ENCODE measurements around the gene WDR20. TPM values are rescaled to one million over a fixed set of nuclear protein-coding genes. Genes with fewer than 3 reads are reported as not detected.
A peak's percentile ranks its signal among the peaks of the same experiment; 100 is the strongest.
"Not testable (repeated sequence)": the region's sequence is repeated elsewhere in the genome, so short reads cannot be mapped to it uniquely, and the experiment has no call there.

Gene WDR20
- total RNA-seq, 1 experiment from 2014 or later, result 17.5 TPM

DNA sequence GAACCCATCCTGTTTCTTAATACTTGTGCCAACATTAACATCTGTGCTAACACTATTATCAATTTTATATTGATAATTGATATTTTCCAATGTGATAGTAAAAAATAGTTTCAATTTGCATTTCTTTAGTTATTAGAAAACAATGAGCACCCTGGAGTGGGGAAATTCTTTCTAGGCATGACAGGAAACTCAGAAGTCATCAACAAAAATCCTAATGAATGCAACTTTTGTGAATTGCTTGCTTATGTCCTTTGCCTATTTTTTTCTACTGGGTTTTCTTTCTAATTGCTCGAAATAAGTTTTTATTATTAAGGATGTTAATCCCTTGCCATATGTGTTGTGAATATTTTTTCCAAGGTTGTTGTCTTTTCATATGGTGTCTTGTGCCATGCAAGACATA is 18.1 kb upstream of the WDR20 start:
- DNase-seq (ENCODE audit: low read depth, low spot score), result peak; percentile 49
- in situ Hi-C loops (cut with HindIII; ENCODE audit: low pct_unique_long_range_greater_than_20kb, low sequenced_read_pairs), result no loop called here

DNA sequence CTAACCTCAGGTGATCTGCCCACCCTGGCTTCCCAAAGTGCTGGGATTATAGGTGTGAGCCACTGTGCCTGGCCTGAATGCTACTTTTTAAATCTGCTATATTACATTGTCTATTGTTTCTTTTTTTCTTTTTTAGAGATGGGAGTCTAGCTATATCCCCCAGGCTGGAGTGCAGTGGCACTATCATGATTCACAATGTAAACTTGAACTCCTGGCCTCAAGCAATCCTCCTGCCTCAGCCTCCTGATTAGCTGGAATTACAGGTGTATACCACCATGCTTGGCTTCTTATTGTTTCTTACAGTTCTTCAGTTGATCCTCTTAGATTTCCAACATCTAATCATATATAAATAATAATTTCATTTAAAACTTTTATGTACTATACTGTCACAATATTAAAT is 15.3 kb upstream of the WDR20 start:
- in situ Hi-C loops (cut with HindIII; ENCODE audit: low pct_unique_long_range_greater_than_20kb, low sequenced_read_pairs), result no loop called here
- no peak for DNase-seq (ENCODE audit: low read depth, low spot score)

DNA sequence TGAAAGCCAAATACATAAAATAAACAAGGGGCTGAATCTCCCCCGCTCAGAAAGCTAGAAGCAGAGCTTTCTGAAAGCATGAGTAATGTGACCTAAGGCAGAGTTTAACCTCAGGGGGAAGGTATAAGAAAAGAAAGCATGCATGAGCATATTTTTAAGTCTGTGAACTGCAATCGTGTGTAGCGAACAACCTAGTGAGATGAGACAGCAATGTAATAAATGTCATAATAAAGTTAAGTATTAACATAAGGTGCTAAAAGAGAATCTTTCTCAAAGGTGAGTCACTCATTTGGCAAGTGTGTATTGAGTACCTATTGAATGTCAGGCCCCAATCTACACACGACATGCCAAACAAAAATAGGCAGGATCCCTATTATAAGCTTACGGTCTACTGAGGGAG is 14.2 kb upstream of the WDR20 start:
- no peak for DNase-seq (ENCODE audit: low read depth, low spot score)
- in situ Hi-C loops (cut with HindIII; ENCODE audit: low pct_unique_long_range_greater_than_20kb, low sequenced_read_pairs), result no loop called here

DNA sequence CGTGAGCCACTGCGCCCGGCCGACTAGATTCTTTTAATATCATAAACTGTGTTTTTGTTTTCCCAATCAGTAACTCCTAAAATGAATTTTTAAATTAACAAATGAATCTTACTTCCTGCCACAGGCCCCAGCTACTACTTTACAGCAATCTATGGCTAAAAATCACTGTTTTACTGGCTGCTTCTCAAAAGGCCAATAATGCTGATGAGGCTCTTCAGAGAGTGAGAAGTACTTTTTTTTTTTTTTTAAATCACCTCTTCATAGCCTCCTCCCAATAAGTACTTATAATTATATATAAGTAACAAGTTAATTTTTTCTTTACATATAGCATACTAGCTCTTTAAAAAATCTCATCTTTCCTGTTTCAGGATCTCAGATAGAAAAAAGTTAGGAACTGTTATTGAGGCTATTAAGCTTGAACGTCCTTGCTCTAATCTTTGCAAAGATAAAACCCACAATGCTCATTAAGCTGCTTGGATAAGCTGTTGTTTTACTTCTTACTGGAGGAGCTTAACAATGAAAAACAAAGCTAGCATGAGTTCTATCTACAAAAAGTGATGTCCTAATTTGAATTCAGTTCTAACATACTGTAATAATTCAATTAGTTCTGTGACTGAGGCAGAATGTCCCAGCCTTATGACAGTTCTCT is 12.8 kb upstream of the WDR20 start:
- in situ Hi-C loops (cut with HindIII; ENCODE audit: low pct_unique_long_range_greater_than_20kb, low sequenced_read_pairs), result no loop called here

DNA sequence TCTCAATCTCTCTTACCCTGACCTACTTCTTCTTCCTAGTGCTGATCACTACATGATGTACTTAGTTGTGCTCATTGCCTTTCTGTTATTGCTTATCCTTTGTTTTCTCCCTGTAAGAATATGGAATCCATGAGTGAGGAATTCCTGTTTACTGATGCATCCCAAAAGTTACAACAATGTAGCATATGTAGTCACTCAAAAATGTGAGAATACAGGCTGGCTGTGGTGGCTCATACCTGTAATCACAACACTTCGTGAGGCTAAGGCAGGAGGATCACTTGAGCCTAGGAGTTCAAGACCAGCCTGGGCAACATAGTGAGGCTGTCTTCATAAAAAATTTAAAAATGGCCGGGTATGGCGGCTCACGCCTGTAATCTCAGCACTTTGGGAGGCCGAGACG is 8.0 kb upstream of the WDR20 start:
- DNase-seq (ENCODE audit: low read depth, low spot score), result no peak
- in situ Hi-C loops (cut with HindIII; ENCODE audit: low pct_unique_long_range_greater_than_20kb, low sequenced_read_pairs), result no loop called here

More for the DNA sequence above, 12.8 kb upstream of the WDR20 start:
- no peak for DNase-seq (ENCODE audit: low read depth, low spot score)

DNA sequence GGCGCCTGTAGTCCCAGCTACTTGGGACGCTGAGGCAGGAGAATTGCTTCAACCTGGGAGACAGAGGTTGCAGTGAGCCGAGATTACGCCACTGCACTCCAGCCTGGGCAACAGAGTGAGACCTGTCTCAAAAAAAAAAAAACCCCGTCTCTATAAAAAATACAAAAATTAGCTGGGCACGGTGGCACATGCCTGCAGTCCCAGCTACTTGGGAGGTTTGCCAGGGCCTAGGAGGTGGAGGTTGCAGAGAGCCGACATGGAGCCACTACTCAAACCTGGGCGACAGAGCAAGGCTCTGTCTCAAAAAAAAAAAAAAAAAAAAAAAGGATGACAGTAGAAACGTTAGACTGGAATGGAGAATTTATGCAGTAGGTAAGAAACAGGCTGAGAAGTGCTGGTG is 5.7 kb upstream of the WDR20 start:
- DNase-seq (ENCODE audit: low read depth, low spot score); in situ Hi-C loops (cut with HindIII; ENCODE audit: low pct_unique_long_range_greater_than_20kb, low sequenced_read_pairs): not testable (repeated sequence)

DNA sequence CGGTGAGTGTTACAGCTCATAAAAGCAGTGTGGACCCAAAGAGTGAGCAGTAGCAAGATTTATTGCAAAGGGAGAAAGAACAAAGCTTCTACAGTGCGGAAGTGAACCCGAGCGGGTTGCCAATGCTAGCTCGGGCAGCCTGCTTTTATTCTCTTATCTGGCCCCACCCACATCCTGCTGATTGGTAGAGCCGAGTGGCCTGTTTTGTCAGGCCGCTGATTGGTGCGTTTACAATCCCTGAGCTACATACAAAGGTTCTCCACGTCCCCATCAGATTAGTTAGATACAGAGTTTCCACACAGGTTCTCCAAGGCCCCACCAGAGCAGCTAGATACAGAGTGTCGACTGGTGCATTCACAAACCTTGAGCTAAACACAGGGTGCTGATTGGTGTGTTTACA is 5.0 kb upstream of the WDR20 start:
- DNase-seq (ENCODE audit: low read depth, low spot score); in situ Hi-C loops (cut with HindIII; ENCODE audit: low pct_unique_long_range_greater_than_20kb, low sequenced_read_pairs): not testable (repeated sequence)

DNA sequence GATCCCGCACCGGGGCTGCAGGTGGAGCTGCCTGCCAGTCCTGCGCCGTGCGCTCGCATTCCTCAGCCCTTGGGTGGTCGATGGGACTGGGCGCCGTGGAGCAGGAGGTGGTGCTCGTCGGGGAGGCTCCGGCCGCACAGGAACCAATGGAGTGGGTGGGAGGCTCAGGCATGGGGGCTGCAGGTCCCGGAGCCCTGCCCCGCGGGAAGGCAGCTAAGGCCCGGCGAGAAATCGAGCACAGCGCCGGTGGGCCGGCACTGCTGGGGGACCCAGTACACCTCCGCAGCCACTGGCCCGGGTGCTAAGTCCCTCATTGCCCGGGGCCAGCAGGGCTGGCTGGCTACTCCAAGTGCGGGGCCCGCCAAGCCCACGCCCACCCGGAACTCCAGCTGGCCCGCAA is 4.2 kb upstream of the WDR20 start:
- in situ Hi-C loops (cut with HindIII; ENCODE audit: low pct_unique_long_range_greater_than_20kb, low sequenced_read_pairs), result not testable (repeated sequence)

DNA sequence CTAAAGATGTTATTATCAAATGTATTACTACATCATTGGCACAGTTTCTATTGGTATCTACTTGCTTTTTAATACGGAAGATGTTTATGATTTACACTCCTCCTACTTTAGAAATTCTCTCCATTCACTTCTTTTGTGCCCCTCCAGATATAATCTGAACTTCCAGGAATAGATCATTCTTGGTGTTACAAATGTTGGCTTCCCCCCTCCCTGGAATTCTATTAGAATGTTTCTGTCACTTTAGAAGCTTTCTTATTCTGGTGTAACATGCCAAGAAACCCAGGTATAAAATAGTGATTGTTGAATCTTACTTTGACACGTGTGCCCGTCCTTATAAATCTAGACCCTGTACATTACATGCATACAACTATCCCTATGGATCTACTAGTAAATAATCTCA is 1.2 kb upstream of the WDR20 start:
- DNase-seq (ENCODE audit: low read depth, low spot score), result no peak
- in situ Hi-C loops (cut with HindIII; ENCODE audit: low pct_unique_long_range_greater_than_20kb, low sequenced_read_pairs), result no loop called here

More for the DNA sequence above, 4.2 kb upstream of the WDR20 start:
- DNase-seq (ENCODE audit: low read depth, low spot score), result not testable (repeated sequence)

DNA sequence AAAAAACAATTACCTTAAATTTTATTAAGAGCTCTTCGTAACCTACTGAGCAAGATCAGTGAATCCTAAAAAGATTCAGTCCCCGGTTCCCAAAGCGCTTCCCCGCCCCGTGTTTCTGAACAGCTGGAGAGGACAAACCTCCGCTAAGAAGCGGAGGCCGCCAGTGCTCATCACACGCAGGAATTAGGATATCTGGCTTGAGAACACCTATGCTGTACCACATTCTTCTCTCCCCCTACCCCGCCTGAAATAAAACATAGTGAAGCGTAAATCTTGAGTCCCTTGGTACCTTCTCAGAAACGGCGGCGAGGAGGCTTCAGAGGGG is 774 bp upstream of the WDR20 start:
- in situ Hi-C loops (cut with HindIII; ENCODE audit: low pct_unique_long_range_greater_than_20kb, low sequenced_read_pairs), result no loop called here
- DNase-seq (ENCODE audit: low read depth, low spot score), result peak; percentile 42

DNA sequence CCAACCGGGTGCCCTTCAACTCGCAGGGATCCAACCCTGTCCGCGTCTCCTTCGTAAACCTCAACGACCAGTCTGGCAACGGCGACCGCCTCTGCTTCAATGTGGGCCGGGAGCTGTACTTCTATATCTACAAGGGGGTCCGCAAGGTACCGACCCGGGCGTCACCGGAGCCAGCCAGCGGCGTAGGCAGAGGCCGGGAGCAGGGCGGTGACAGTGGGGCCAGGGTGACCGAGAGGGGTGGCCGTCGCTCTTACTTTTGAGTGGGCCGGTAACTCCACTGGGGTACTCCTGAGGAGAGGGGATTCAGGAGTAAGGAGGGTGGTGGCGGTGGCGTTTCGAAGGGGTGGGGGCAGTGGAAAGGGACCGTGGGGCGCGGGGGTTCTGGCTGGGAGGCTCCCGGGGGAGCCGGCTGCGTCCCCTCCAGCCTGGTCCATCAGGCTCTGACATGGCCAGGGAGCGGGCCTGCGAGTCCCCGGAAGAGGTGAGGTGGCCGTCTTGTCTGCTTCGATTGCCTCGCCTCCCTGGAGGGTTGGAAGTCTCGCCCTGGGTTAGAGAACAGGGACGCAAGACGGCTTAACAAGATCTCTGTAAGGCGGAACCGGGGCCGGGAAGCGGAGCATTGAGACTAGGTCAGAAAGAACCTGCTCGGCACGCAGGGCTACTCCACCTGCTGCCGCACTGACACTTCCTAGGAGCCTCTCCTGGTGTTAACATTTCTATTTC is 491 bp downstream of the WDR20 start:
- DNase-seq (ENCODE audit: low read depth, low spot score), result no peak

DNA sequence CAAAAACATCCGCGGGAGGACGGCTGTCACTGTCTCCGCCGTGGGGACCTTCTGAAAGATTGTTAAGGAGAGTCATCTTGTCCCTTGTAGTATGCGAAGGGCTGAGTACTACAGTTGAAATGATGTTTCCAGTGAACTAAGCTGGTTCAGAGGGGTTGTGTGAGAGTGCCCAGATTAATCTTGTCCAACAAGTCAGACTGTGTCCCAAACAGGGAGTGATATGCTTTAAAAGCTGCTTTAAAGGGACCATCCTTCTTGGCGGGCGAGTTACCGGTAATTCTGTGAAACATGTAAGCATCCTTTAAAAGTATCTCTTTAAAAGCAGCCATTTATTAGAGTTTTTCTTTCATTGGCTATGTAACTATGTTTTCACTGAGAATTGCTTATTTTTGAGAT is 1.1 kb downstream of the WDR20 start:
- DNase-seq (ENCODE audit: low read depth, low spot score), result no peak
- in situ Hi-C loops (cut with HindIII; ENCODE audit: low pct_unique_long_range_greater_than_20kb, low sequenced_read_pairs), result no loop called here

More for the DNA sequence above, 491 bp downstream of the WDR20 start:
- in situ Hi-C loops (cut with HindIII; ENCODE audit: low pct_unique_long_range_greater_than_20kb, low sequenced_read_pairs), result no loop called here

DNA sequence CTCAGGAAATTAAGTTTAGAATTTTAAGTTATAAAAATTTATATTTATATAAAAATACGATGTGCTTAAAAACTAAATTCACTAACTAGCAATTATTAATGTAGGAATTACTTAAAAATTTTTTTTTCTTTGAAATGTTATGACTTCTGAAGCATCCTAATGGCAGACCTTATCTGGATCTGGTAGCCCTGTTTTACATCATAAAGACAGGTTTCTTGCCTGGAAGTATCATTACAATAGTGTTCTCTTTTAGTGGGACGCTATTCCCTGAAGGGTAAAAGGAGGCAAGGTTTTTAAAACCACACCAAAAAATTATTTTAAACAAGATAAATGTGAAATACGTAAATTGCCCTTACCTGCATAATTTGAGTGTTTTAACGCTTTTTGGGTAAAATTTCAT is 2.1 kb downstream of the WDR20 start:
- in situ Hi-C loops (cut with HindIII; ENCODE audit: low pct_unique_long_range_greater_than_20kb, low sequenced_read_pairs), result no loop called here
- no peak for DNase-seq (ENCODE audit: low read depth, low spot score)

DNA sequence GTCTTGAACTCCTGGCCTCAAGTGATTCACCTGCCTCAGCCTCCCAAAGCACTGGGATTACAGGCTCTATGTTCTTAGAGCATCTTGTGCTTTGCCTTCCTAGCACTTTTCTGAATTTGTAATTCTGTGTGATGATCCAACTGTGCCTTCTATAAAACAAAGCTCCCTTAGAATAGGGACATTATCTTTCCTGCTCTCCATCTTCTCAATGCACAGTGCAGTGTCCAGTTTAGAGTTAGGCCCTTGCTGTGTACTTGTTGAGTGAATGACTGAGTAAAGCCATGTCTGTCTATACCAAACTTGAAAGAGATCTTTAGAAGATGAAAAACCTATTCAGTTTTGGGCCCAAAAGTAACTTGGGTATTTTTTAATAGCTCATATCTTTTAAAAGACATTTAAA is 5.2 kb downstream of the WDR20 start:
- in situ Hi-C loops (cut with HindIII; ENCODE audit: low pct_unique_long_range_greater_than_20kb, low sequenced_read_pairs), result no loop called here

DNA sequence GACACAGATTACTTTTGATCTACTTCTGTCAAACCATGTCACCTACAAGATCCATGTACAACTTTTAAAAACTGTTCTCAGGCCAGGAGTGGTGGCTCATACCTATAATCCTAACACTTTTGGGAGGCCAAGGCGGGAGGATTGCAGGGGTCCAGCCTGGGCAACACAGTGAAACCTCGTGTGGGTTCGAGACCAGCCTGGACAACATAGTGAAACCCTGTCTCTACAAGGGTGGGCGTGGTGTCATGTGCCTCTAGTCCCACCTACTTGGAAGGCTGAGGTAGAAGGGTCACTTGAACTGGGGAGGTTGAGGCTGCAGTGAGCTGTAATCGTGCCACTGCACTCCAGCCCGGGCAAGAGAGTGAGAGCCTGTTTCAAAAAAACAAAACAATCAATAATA is 5.7 kb downstream of the WDR20 start:
- no peak for DNase-seq (ENCODE audit: low read depth, low spot score)
- in situ Hi-C loops (cut with HindIII; ENCODE audit: low pct_unique_long_range_greater_than_20kb, low sequenced_read_pairs), result no loop called here

More for the DNA sequence above, 5.2 kb downstream of the WDR20 start:
- no peak for DNase-seq (ENCODE audit: low read depth, low spot score)

DNA sequence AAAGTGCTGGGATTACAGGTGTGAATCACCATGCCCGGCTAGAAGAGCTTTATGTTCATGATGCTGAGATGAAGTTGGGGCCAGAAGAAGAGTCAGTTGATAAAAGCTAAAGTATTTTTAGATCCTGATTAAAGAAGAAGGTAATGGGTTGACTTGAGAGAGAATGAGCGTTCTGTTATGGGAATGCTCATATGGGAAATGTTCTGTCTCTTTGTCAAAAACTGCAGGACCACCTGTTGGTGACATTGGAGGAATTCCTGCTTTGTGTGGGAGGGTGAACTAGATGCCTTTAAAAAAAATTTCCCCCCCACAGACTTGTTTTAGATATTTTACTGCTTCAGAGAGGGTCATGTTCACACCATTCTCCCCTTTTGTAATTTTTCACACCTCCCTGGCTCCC is 6.7 kb downstream of the WDR20 start:
- in situ Hi-C loops (cut with HindIII; ENCODE audit: low pct_unique_long_range_greater_than_20kb, low sequenced_read_pairs), result no loop called here
- DNase-seq (ENCODE audit: low read depth, low spot score), result no peak

DNA sequence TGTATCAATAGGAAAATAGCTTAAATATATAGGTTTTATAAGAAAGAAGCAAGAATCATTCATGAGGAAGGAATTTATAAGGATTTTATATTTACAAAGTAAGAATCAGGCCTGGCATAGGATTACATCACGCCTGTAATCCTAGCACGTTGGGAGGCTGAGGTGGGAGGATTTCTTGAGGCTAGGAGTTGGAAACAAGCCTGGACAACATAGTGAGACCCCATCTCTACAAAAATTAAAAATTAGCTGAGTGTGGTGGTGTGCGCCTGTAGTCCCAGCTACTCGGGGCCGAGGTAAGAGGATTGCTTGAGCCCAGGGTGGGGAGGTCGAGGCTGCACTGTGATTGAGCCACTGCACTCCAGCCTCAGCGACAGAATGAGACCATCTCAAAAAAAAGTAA is 10.4 kb downstream of the WDR20 start:
- no peak for DNase-seq (ENCODE audit: low read depth, low spot score)
- in situ Hi-C loops (cut with HindIII; ENCODE audit: low pct_unique_long_range_greater_than_20kb, low sequenced_read_pairs), result no loop called here

DNA sequence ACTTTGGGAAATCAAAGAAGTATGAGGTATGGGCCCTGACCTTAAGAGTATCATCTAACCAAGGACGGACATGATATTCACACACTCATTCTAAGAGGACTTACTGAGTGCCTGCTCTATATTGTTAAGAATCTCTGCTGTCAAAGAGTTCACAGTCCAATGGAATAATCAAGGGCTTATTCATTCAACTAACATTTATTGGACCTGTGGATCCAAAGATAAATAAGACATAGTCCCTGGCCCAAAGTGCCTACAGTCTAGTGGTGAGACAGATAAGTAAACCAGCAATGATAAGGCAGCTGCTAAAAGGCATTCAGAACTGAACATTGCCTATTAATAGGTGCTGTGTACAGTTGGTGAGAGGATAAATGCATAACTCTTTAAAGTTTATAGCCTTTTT is 11.0 kb downstream of the WDR20 start:
- no peak for DNase-seq (ENCODE audit: low read depth, low spot score)
- in situ Hi-C loops (cut with HindIII; ENCODE audit: low pct_unique_long_range_greater_than_20kb, low sequenced_read_pairs), result no loop called here

DNA sequence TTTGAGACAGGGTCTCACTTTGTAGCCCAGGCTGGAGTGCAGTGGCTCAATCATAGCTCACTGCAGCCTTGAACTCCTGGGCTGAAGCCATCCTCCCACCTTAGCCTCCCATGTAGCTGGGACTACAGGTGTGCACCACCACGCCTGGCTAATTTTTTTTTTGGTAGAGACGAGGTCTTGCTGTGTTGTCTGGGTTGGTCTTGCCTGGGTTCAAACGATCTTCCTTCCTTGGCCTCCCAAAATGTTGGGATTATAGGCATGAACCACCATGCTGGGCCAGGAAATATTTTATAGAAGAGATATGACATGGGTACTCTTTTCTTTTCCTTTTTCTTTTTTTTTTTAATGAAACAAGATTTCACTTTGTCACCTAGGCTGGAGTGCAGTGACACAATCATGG is 11.7 kb downstream of the WDR20 start:
- DNase-seq (ENCODE audit: low read depth, low spot score); in situ Hi-C loops (cut with HindIII; ENCODE audit: low pct_unique_long_range_greater_than_20kb, low sequenced_read_pairs): not testable (repeated sequence)
